IgD-negative memory B cell (primary cell): ENCODE measurements around the gene ESRRA. TPM values are rescaled to one million over a fixed set of nuclear protein-coding genes. Genes with fewer than 3 reads are reported as not detected.

Source experiments
- H3K27ac Mint-ChIP-seq, 3 donors: one replicate each; pipeline ENCODE4 v1.8.0; 2020 to 2022; ENCODE audit warnings: mild to moderate bottlenecking in 3 of 3, mixed read lengths in 3 of 3, moderate library complexity in 1 of 3
- H3K27me3 Mint-ChIP-seq: one replicate; pipeline ENCODE4 v1.8.0; 2021; ENCODE audit warnings: mixed read lengths
- H3K36me3 Mint-ChIP-seq: one replicate; pipeline ENCODE4 v1.8.0; 2020; ENCODE audit warnings: mild to moderate bottlenecking, mixed read lengths
- H3K4me1 Mint-ChIP-seq, 3 donors: one replicate each; pipeline ENCODE4 v1.8.0; 2020 to 2022; ENCODE audit warnings: mixed read lengths in 3 of 3, mild to moderate bottlenecking in 1 of 3
- H3K4me3 Mint-ChIP-seq, 4 donors: one replicate each; pipeline ENCODE4 v1.8.0; 2020 to 2022; ENCODE audit warnings: mild to moderate bottlenecking in 4 of 4, mixed read lengths in 4 of 4, moderate library complexity in 3 of 4
- H3K9me3 Mint-ChIP-seq, 3 donors: one replicate each; pipeline ENCODE4 v1.8.0; 2020 to 2021; ENCODE audit warnings: mixed read lengths in 3 of 3, mild to moderate bottlenecking in 1 of 3
- polyA plus RNA-seq: library from polyadenylated mRNA; unstranded; fragments of 300-500 nt; fragmentation: Illumina TruSeq; gene quantifications from one replicate; pipeline ENCODE4 v1.2.3, GENCODE V29; 2021

ESRRA gene
- polyA plus RNA-seq, 1 donor from 2014 or later, result 11.2 TPM

GRCh38 chr11:64284962-64285884 is 20.1 kb upstream of the ESRRA start, which contains the start of gene GPR137:
TSS of gene GPR137 (plus strand) at chr11:64285848. CDS start at chr11:64286525, 677 bp downstream.
- H3K4me1 Mint-ChIP-seq, result peaks cover 3 to 10% (median 7%) of the 10 kb centered on the region in 3 donors

GRCh38 chr11:64285885-64286800 is 19.2 kb upstream of the ESRRA start:
- Mint-ChIP-seq H3K27me3 (peaks cover 7% of the 10 kb centered on the region), H3K9me3 (peaks cover 0 to 3% (median 0%) of the 10 kb centered on the region in 3 donors), H3K4me3 (peak overlapping the region; percentile 74 to 95 (median 92)), H3K4me1 (peaks cover 3 to 14% (median 7%) of the 10 kb centered on the region in 3 donors), H3K36me3 (peaks cover 2% of the 10 kb centered on the region), H3K27ac (peak overlapping the region; percentile 59 to 100 (median 99))

More at GRCh38 chr11:64284962-64285884, 20.1 kb upstream of the ESRRA start, which contains the start of gene GPR137:
- H3K9me3 Mint-ChIP-seq, result no peaks in the 10 kb centered on the region
- H3K4me3 Mint-ChIP-seq, result peak within 1 kb of the TSS; percentile 89 to 96 (median 95)
- no peaks in the 10 kb centered on the region for H3K27me3 Mint-ChIP-seq
- H3K36me3 Mint-ChIP-seq, result peaks cover 2% of the 10 kb centered on the region
- H3K27ac Mint-ChIP-seq, result peak within 1 kb of the TSS; percentile 99 to 100 (median 99)

GRCh38 chr11:64286801-64287159 is 18.5 kb upstream of the ESRRA start:
- peak overlapping the region in 1 of 3 donors; percentile 96 for H3K27ac Mint-ChIP-seq
- peaks cover 3 to 14% (median 7%) of the 10 kb centered on the region in 3 donors for H3K4me1 Mint-ChIP-seq
- H3K9me3 Mint-ChIP-seq, result peaks cover 0 to 3% (median 0%) of the 10 kb centered on the region in 3 donors
- H3K4me3 Mint-ChIP-seq, result peak overlapping the region; percentile 74 to 94 (median 90)
- H3K36me3 Mint-ChIP-seq, result peaks cover 2% of the 10 kb centered on the region
- H3K27me3 Mint-ChIP-seq, result peaks cover 7% of the 10 kb centered on the region

GRCh38 chr11:64287676-64288352 is 17.5 kb upstream of the ESRRA start:
- Mint-ChIP-seq H3K27me3 (peaks cover 10% of the 10 kb centered on the region), H3K27ac (peak overlapping the region in 2 of 3 donors; percentile 73 to 96), H3K4me1 (peaks cover 6 to 14% (median 7%) of the 10 kb centered on the region in 3 donors), H3K36me3 (peaks cover 2% of the 10 kb centered on the region), H3K4me3 (peak overlapping the region in 3 of 4 donors; percentile 33 to 91 (median 41)), H3K9me3 (peaks cover 0 to 3% (median 0%) of the 10 kb centered on the region in 3 donors)

- no peaks in the 10 kb centered on the region for H3K36me3 Mint-ChIP-seq
- peak overlapping the region in 1 of 4 donors; percentile 91 for H3K4me3 Mint-ChIP-seq
- H3K9me3 Mint-ChIP-seq, result peaks cover 0 to 3% (median 0%) of the 10 kb centered on the region in 3 donors
- H3K4me1 Mint-ChIP-seq, result peaks cover 6 to 12% (median 7%) of the 10 kb centered on the region in 3 donors
- H3K27ac Mint-ChIP-seq, result peak overlapping the region in 1 of 3 donors; percentile 96
- peaks cover 15% of the 10 kb centered on the region for H3K27me3 Mint-ChIP-seq
Observed at GRCh38 chr11:64288353-64288750, 17.0 kb upstream of the ESRRA start.

- H3K9me3 Mint-ChIP-seq, result peaks cover 0 to 3% (median 0%) of the 10 kb centered on the region in 3 donors
- H3K4me1 Mint-ChIP-seq, result peaks cover 3 to 9% (median 7%) of the 10 kb centered on the region in 3 donors
- peaks cover 21% of the 10 kb centered on the region for H3K27me3 Mint-ChIP-seq
- H3K27ac Mint-ChIP-seq, result peak overlapping the region in 2 of 3 donors; percentile 20 to 96
- H3K36me3 Mint-ChIP-seq, result no peaks in the 10 kb centered on the region
- H3K4me3 Mint-ChIP-seq, result peak overlapping the region in 2 of 4 donors; percentile 73 to 91
Observed at GRCh38 chr11:64289002-64289564, 16.2 kb upstream of the ESRRA start.

- Mint-ChIP-seq H3K36me3 (no peaks in the 10 kb centered on the region), H3K27me3 (peaks cover 30% of the 10 kb centered on the region), H3K27ac (peak overlapping the region in 1 of 3 donors; percentile 74), H3K4me3 (peak overlapping the region; percentile 3 to 89 (median 70)), H3K9me3 (peaks cover 0 to 3% (median 0%) of the 10 kb centered on the region in 3 donors), H3K4me1 (peaks cover 3 to 9% (median 7%) of the 10 kb centered on the region in 3 donors)
Observed at GRCh38 chr11:64290352-64291261, 14.7 kb upstream of the ESRRA start.

- Mint-ChIP-seq H3K4me1 (peaks cover 3 to 8% (median 6%) of the 10 kb centered on the region in 3 donors), H3K36me3 (no peaks in the 10 kb centered on the region), H3K27me3 (peaks cover 33% of the 10 kb centered on the region), H3K4me3 (peak within 1 kb of the TSS; percentile 3 to 89 (median 70)), H3K9me3 (peaks cover 0 to 3% (median 0%) of the 10 kb centered on the region in 3 donors), H3K27ac (peak within 1 kb of the TSS in 1 of 3 donors; percentile 74)
Observed at GRCh38 chr11:64291262-64291751, 14.0 kb upstream of the ESRRA start, which contains the start of gene KCNK4. TSS of gene KCNK4 (plus strand) at chr11:64291302. CDS start at chr11:64293019, 1,717 bp downstream.

- Mint-ChIP-seq H3K9me3 (peaks cover 0 to 3% (median 0%) of the 10 kb centered on the region in 3 donors), H3K4me3 (no peak overlapping the region), H3K27me3 (peaks cover 39% of the 10 kb centered on the region), H3K27ac (no peak overlapping the region), H3K4me1 (peaks cover 0 to 4% (median 3%) of the 10 kb centered on the region in 3 donors), H3K36me3 (no peaks in the 10 kb centered on the region)
Observed at GRCh38 chr11:64291752-64292459, 13.4 kb upstream of the ESRRA start.

- no peaks in the 10 kb centered on the region for H3K36me3 Mint-ChIP-seq
- H3K27me3 Mint-ChIP-seq, result peaks cover 43% of the 10 kb centered on the region
- H3K4me3 Mint-ChIP-seq, result peak overlapping the region in 2 of 4 donors; percentile 41 to 51
- H3K4me1 Mint-ChIP-seq, result peaks cover 0 to 9% (median 3%) of the 10 kb centered on the region in 3 donors
- peaks cover 0 to 3% (median 0%) of the 10 kb centered on the region in 3 donors for H3K9me3 Mint-ChIP-seq
- peak overlapping the region in 1 of 3 donors; percentile 85 for H3K27ac Mint-ChIP-seq
Observed at GRCh38 chr11:64292460-64293254, 12.7 kb upstream of the ESRRA start.

- peak overlapping the region in 1 of 4 donors; percentile 15 for H3K4me3 Mint-ChIP-seq
- peaks cover 59% of the 10 kb centered on the region for H3K27me3 Mint-ChIP-seq
- peak overlapping the region in 1 of 3 donors; percentile 27 for H3K27ac Mint-ChIP-seq
- H3K4me1 Mint-ChIP-seq, result peaks cover 3 to 12% (median 7%) of the 10 kb centered on the region in 3 donors
- no peaks in the 10 kb centered on the region for H3K36me3 Mint-ChIP-seq
- H3K9me3 Mint-ChIP-seq, result peaks cover 0 to 3% (median 0%) of the 10 kb centered on the region in 3 donors
Observed at GRCh38 chr11:64294774-64295173, 10.6 kb upstream of the ESRRA start.
